Stimulated activated CD8-positive, alpha-beta memory T cell treated with anti-CD3 and anti-CD28 coated beads, Interleukin-7, amount 100 ng/mL, for 24 hours (primary cell): Measurements from ENCODE around the gene C4orf54.

ENCODE experiments used
- DNase-seq: peaks from one replicate; pipeline ENCODE4 v3.0.0-alpha.2; 2020; ENCODE audit warnings: low read depth

Gene C4orf54

GRCh38 chr4:99617374-99617773 is 40.3 kb downstream of the C4orf54 start:
- DNase-seq = no peak

- DNase-seq = no peak
Observed at GRCh38 chr4:99615170-99615820, 42.3 kb downstream of the C4orf54 start.

DNA sequence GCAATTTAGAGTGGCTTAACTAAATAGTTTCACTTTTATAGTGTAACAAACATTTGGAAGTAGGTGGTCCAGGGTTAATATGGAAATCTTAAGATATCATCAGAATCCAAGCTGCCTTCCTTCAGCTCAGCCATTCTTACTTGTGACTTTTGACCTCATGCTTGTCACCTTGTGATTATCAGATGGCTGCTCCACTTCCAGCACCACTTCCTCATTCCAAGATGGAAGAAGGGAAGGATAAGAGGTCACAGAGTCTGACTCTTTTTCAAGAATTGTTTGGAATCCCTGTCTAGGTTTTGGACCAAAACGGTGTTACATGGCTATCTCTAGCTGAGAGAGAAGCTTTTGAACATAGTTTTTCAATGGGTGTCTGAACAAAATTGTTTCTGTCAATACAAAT is 43.1 kb downstream of the C4orf54 start:
- no peak for DNase-seq

GRCh38 chr4:99612704-99613103 is 44.9 kb downstream of the C4orf54 start:
- DNase-seq = no peak

DNA sequence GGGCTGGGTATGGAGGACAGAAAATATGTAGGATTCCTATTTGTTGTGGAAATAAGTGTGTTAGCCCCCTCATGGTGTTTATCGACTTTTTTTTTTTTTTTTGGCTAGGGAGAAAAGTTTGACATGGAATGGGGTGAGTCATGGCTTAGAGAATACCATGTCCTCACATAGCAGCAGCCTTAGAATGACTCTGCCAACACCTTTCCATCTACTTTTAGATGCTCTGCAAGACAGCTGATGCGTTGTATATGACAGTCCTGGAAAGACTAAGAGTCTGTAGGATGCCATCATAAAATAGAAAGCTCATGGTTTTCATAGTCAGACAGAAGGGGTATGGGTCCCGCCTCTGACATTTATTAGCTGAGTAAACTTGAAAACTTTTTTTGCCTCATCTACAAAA is 45.3 kb downstream of the C4orf54 start:
- DNase-seq = no peak

DNA sequence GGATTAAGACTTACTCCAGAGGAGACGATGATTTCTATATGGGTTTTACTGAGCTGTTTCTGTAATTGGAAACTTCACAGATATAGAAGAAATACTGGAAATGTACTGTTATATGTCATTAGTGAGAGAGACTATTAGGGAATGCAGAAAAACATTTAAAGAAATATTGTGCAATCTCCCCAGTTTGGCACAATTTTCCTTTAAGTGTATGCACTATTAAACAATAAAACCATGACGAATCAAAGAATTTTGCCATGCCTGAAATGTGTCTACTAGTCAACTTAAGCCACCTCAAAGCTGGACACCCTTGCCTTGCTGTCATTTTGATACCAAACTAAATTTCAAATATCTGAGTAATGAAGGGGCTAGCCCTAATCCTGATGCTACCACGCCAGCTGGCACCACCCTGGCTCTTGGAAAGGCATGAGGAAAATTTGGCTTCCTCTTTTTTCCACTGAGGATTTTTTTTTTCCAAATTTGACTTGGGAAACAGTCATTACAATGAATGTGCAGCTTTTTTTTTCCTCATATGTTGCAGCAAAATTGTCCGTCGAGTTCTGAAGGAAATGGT is 46.9 kb downstream of the C4orf54 start:
- DNase-seq = no peak

DNA sequence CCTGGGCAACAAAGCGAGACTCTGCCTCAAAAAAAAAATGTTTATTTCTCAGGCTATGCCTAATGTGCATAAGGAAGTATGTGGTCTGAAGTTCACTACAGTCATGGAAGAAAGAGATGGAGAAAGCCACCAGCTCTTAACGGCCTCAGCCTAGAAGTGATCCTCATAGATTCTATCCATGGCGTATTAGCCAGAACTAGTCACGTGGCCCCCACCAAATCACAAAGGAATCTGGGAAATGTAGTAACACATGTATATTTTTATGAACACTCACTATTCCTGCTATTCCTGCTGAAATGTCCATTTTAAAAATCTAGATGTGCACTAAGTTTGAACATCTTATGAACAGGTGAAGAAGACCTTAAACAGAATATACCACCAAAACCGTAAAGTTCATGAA is 49.2 kb downstream of the C4orf54 start:
- DNase-seq = no peak
